IMR-90 (cell line): ENCODE results near the gene CREBBP. TPM values are rescaled to one million over a fixed set of nuclear protein-coding genes. Genes with fewer than 3 reads are reported as not detected.

Source experiments
- ATAC-seq: fragments of 200-7000 bp; cut with Tn5 transposase; 2 replicates; pipeline ENCODE4 v1.9.1; 2020; ENCODE audit warnings: low read depth, mild to moderate bottlenecking, moderate library complexity
- BruUV-seq: library from RNA; stranded (reverse); fragments of 400-500 nt; replicated peaks from 2 replicates; lab custom pipeline; 2021; lab: Mats Ljungman, UMichigan
- CTCF ChIA-PET: fragments of 300-600 bp; formaldehyde crosslinking; extraction: SDS; loops from one replicate; lab custom pipeline; 2021; ENCODE audit warnings: antibody characterized with exemption; lab: Yijun Ruan, JAX
- POLR2A ChIA-PET: fragments of 300-600 bp; sonication (Branson Sonifier 250); formaldehyde crosslinking; loops from one replicate; lab custom pipeline; 2022; ENCODE audit warnings: antibody characterized with exemption; ENCODE audit not compliant: unreplicated experiment; lab: Charles Lee
- DNase-seq: peaks from one replicate; pipeline ENCODE4 v3.0.0; 2013
- H2AFZ ChIP-seq: replicated peaks from 2 replicates; pipeline ENCODE3; 2013; ENCODE audit warnings: low read length, mild to moderate bottlenecking; ENCODE audit not compliant: poor library complexity
- H2AK5ac ChIP-seq: 2 replicates; pipeline ENCODE4 v1.6.1; 2013; ENCODE audit warnings: low read depth, low read length, inconsistent platforms
- H2AK9ac ChIP-seq: replicated peaks from 2 replicates; pipeline ENCODE3; 2013; ENCODE audit warnings: mild to moderate bottlenecking, low read depth, low read length, moderate library complexity; ENCODE audit not compliant: poor library complexity
- H2BK120ac ChIP-seq: 2 replicates; pipeline ENCODE4 v1.6.1; 2013; ENCODE audit warnings: low read depth, low read length, inconsistent platforms
- H2BK15ac ChIP-seq: 3 replicates; pipeline ENCODE4 v1.6.1; 2013; ENCODE audit warnings: low read depth, low read length, inconsistent platforms
- H2BK20ac ChIP-seq: 2 replicates; pipeline ENCODE4 v1.6.1; 2013; ENCODE audit warnings: low read depth, mild to moderate bottlenecking, inconsistent platforms, low read length, moderate library complexity
- H2BK5ac ChIP-seq: 2 replicates; pipeline ENCODE4 v1.6.1; 2013; ENCODE audit warnings: mild to moderate bottlenecking, low read depth, low read length, inconsistent platforms; ENCODE audit not compliant: poor library complexity, severe bottlenecking
- H3K14ac ChIP-seq: replicated peaks from 2 replicates; pipeline ENCODE4 v1.6.1; 2013; ENCODE audit warnings: low read depth, low read length, inconsistent platforms
- H3K18ac ChIP-seq: 2 replicates; pipeline ENCODE4 v1.6.1; 2013; ENCODE audit warnings: low read depth, low read length, control low read depth
- H3K23ac ChIP-seq: 2 replicates; pipeline ENCODE4 v1.6.1; 2013; ENCODE audit warnings: low read depth, low read length, inconsistent platforms
- H3K27ac ChIP-seq: 2 replicates; pipeline ENCODE4 v1.5.1; 2013; ENCODE audit warnings: mild to moderate bottlenecking, control low read depth, low read length; ENCODE audit not compliant: insufficient read depth
- H3K27me3 ChIP-seq: 2 replicates; pipeline ENCODE4 v1.6.1; 2013; ENCODE audit warnings: low read length; ENCODE audit not compliant: control insufficient read depth, insufficient read depth
- H3K36me3 ChIP-seq: 2 replicates; pipeline ENCODE4 v1.6.1; 2013; ENCODE audit warnings: low read length, mixed read lengths; ENCODE audit not compliant: control insufficient read depth, insufficient read depth
- H3K4ac ChIP-seq: 2 replicates; pipeline ENCODE4 v1.6.1; 2013; ENCODE audit warnings: low read depth, low read length, inconsistent platforms
- H3K4me1 ChIP-seq: 2 replicates; pipeline ENCODE4 v1.6.1; 2013; ENCODE audit warnings: low read length, mixed read lengths; ENCODE audit not compliant: control insufficient read depth, insufficient read depth
- H3K4me2 ChIP-seq: 2 replicates; pipeline ENCODE4 v1.6.1; 2013; ENCODE audit warnings: low read depth, mild to moderate bottlenecking, control low read depth, low read length, moderate library complexity
- H3K4me3 ChIP-seq: 2 replicates; pipeline ENCODE4 v1.5.1; 2013; ENCODE audit warnings: low read depth, mild to moderate bottlenecking, control low read depth, low read length, moderate library complexity; ENCODE audit not compliant: insufficient read depth
- H3K56ac ChIP-seq: 2 replicates; pipeline ENCODE4 v1.6.1; 2013; ENCODE audit warnings: low read length, inconsistent platforms; ENCODE audit not compliant: insufficient read depth; ENCODE audit errors: extremely low read depth
- H3K79me1 ChIP-seq, 2 experiments: 2 replicates each; pipeline ENCODE4 v1.6.1; 2013; ENCODE audit warnings: low read length in 2 of 2, inconsistent platforms in 1 of 2, low read depth in 1 of 2
- H3K9ac ChIP-seq: 2 replicates; pipeline ENCODE4 v1.6.1; 2013; ENCODE audit warnings: low read depth, low read length, control low read depth
- H3K9me1 ChIP-seq: 2 replicates; pipeline ENCODE4 v1.6.1; 2013; ENCODE audit warnings: low read length, inconsistent platforms; ENCODE audit not compliant: insufficient read depth
- H3K9me3 ChIP-seq: 2 replicates; pipeline ENCODE4 v1.6.1; 2013; ENCODE audit warnings: low read length; ENCODE audit not compliant: control insufficient read depth, insufficient read depth
- H4K20me1 ChIP-seq: 2 replicates; pipeline ENCODE4 v1.6.1; 2013; ENCODE audit warnings: low read length, inconsistent platforms; ENCODE audit not compliant: insufficient read depth
- H4K5ac ChIP-seq: 2 replicates; pipeline ENCODE4 v1.6.1; 2013; ENCODE audit warnings: mild to moderate bottlenecking, low read depth, low read length, control low read depth
- H4K8ac ChIP-seq, 2 experiments: 2 replicates each; pipeline ENCODE4 v1.6.1; 2013; ENCODE audit warnings: low read depth in 2 of 2, low read length in 2 of 2, control low read depth in 1 of 2, inconsistent platforms in 1 of 2
- H4K91ac ChIP-seq: 2 replicates; pipeline ENCODE4 v1.6.1; 2013; ENCODE audit warnings: low read depth, low read length, inconsistent platforms; ENCODE audit not compliant: insufficient read depth
- BHLHE40 ChIP-seq: fragments of 150-350 bp; IDR thresholded peaks from 2 replicates; pipeline ENCODE4 v1.6.1; 2016; ENCODE audit warnings: mild to moderate bottlenecking, low read depth, low read length
- CHD1 ChIP-seq: IDR thresholded peaks from 2 replicates; pipeline ENCODE4 v1.6.1; 2012; ENCODE audit warnings: low read depth, low read length, improper control_type of control experiment
- MAFK ChIP-seq: IDR thresholded peaks from 2 replicates; pipeline ENCODE4 v1.6.1; 2012; ENCODE audit warnings: low read depth, low read length, improper control_type of control experiment
- POLR2A ChIP-seq: IDR thresholded peaks from 2 replicates; pipeline ENCODE4 v1.6.1; 2012; ENCODE audit warnings: mild to moderate bottlenecking, low read depth, low read length
- RAD21 ChIP-seq: IDR thresholded peaks from 2 replicates; pipeline ENCODE4 v1.6.1; 2012; ENCODE audit warnings: low read length, improper control_type of control experiment
- RCOR1 ChIP-seq: IDR thresholded peaks from 2 replicates; pipeline ENCODE4 v1.6.1; 2012; ENCODE audit warnings: mild to moderate bottlenecking, low read length, improper control_type of control experiment; ENCODE audit not compliant: insufficient replicate concordance
- RFX5 ChIP-seq: IDR thresholded peaks from 2 replicates; pipeline ENCODE4 v1.8.0; 2012; ENCODE audit warnings: low read depth, mild to moderate bottlenecking, low read length, moderate library complexity
- WGBS, 2 experiments: methylation state at CpG; one replicate each; pipeline versions ENCODE4 v1.1.5 to v1.1.7; 2013; ENCODE audit warnings: missing lambda C conversion rate in 2 of 2; ENCODE audit not compliant: insufficient read length in 1 of 2; ENCODE audit errors: extremely low coverage in 2 of 2; 5-methylcytosine and 5-hydroxymethylcytosine counted together
- dilution Hi-C: fragments of 300-500 bp; cut with HindIII; formaldehyde crosslinking; loops from one replicate; pipeline ENCODE4 v1.14.3; 2018; ENCODE audit warnings: low sequenced_read_pairs; ENCODE audit not compliant: unreplicated experiment
- in situ Hi-C: fragments of 300-500 bp; cut with MboI; formaldehyde crosslinking; loops from 3 replicates; pipeline ENCODE4 v1.14.3; 2019; ENCODE audit warnings: low sequenced_read_pairs, inconsistent platforms, mixed read lengths
- intact Hi-C: fragments of 100-400 bp; cut with micrococcal nuclease; formaldehyde crosslinking; loops from 2 replicates; pipeline ENCODE4 v1.10.0; 2022
- polyA plus RNA-seq, 3 experiments: library from polyadenylated mRNA; depleted of rRNA; stranded (reverse); fragments of >200 nt; gene quantifications; 2 replicates each; pipeline ENCODE4 v1.2.3, GENCODE V29; 2012; ENCODE audit warnings: low replicate concordance in 1 of 3
- total RNA-seq: library from RNA; depleted of rRNA; stranded (reverse); fragments of >200 nt; gene quantifications from 2 replicates; pipeline ENCODE4 v1.2.3, GENCODE V29; 2012

Gene CREBBP
- total and polyA plus RNA-seq, 2 of the 4 experiments (the other 2 are of a cell fraction) = 7.3 to 12.5 TPM

GRCh38 chr16:3787924-3788661 is 92.4 kb downstream of the CREBBP start:
- no peaks in the 10 kb centered on the region for H3K27me3 ChIP-seq
- H4K91ac ChIP-seq = no peak overlapping the region
- no peak overlapping the region for H2AFZ ChIP-seq
- no peaks in the 10 kb centered on the region; the same call in 1 of the 2 replicates for H3K4me1 ChIP-seq
- no peak overlapping the region for H2BK15ac ChIP-seq
- no peak overlapping the region for H2BK120ac ChIP-seq
- ChIA-PET CTCF (no interaction called here), POLR2A (no interaction called here)
- in situ Hi-C loops (no loop called here), intact Hi-C loops (no loop called here), dilution Hi-C loops (no loop called here)
- H3K4me2 ChIP-seq = no peak overlapping the region
- H3K56ac ChIP-seq = no peak overlapping the region
- DNase-seq (no peak), ATAC-seq (no peak)
- no peak overlapping the region for H3K23ac ChIP-seq
- 96% methylated on average over 5 of the region's 10 CpGs; no CpG with 5 or more reads in 1 of the 2 experiments for WGBS, 2 experiments
- H3K27ac ChIP-seq = no peak overlapping the region
- H2BK5ac ChIP-seq = no peak overlapping the region
- H2BK20ac ChIP-seq = no peak overlapping the region
- no peak overlapping the region for H4K8ac ChIP-seq
- H3K36me3 ChIP-seq = peaks cover 48% of the 10 kb centered on the region
- H3K9ac ChIP-seq = no peak overlapping the region
- H3K4ac ChIP-seq = no peak overlapping the region
- H3K14ac ChIP-seq = no peak overlapping the region
- no peak overlapping the region for H3K4me3 ChIP-seq
- no peak for TF ChIP-seq RAD21
- TF ChIP-seq RFX5 = no peak
- no peak for TF ChIP-seq MAFK
- no peak for TF ChIP-seq RCOR1
- no peak for TF ChIP-seq BHLHE40
- TF ChIP-seq CHD1 = no peak
- TF ChIP-seq POLR2A = no peak
- H3K9me3 ChIP-seq = no peaks in the 10 kb centered on the region
- H3K79me1 ChIP-seq = peaks cover 58 to 89% of the 10 kb centered on the region in 2 experiments
- H3K9me1 ChIP-seq = peaks cover 34% of the 10 kb centered on the region
- peaks cover 78% of the 10 kb centered on the region for H4K20me1 ChIP-seq
- no peak overlapping the region for H3K18ac ChIP-seq
- no peak overlapping the region for H4K5ac ChIP-seq
- BruUV-seq = no TSS peak
- no peak overlapping the region for H2AK9ac ChIP-seq
- H2AK5ac ChIP-seq = no peak overlapping the region
